ENCODE measurements around the gene FAM234A.

The FAM234A gene

GRCh38 chr16:281660-282255 is 47.1 kb downstream of the FAM234A start:
- DNase-seq (ENCODE audit: low read depth): no peak

GRCh38 chr16:282491-282890 is 47.9 kb downstream of the FAM234A start:
- DNase-seq (ENCODE audit: low read depth): no peak

- no peak for DNase-seq (ENCODE audit: low read depth)
These were observed 48.6 kb downstream of the FAM234A start, which contains the start of gene PDIA2 for GRCh38 chr16:283033-283805. PDIA2 (plus strand) TSS chr16:283164; CDS start chr16:283170, 6 bp downstream.

GRCh38 chr16:284204-285120 is 49.8 kb downstream of the FAM234A start:
- DNase-seq (ENCODE audit: low read depth): no peak

- no peak for DNase-seq (ENCODE audit: low read depth)
These were observed 50.8 kb downstream of the FAM234A start for GRCh38 chr16:285146-286055.

GRCh38 chr16:286491-287297 is 52.1 kb downstream of the FAM234A start:
- no peak for DNase-seq (ENCODE audit: low read depth)

- no peak for DNase-seq (ENCODE audit: low read depth)
These were observed 52.7 kb downstream of the FAM234A start for GRCh38 chr16:287298-287811.

- no peak for DNase-seq (ENCODE audit: low read depth)
These were observed 53.6 kb downstream of the FAM234A start for GRCh38 chr16:287981-288920.

- no peak for DNase-seq (ENCODE audit: low read depth)
These were observed 54.9 kb downstream of the FAM234A start for GRCh38 chr16:289395-289997.

GRCh38 chr16:290015-290680 is 55.5 kb downstream of the FAM234A start:
- DNase-seq (ENCODE audit: low read depth): no peak

GRCh38 chr16:290681-291405 is 56.2 kb downstream of the FAM234A start:
- no peak for DNase-seq (ENCODE audit: low read depth)

GRCh38 chr16:291539-291938 is 56.9 kb downstream of the FAM234A start:
- DNase-seq (ENCODE audit: low read depth): no peak

- no peak for DNase-seq (ENCODE audit: low read depth)
These were observed 58.6 kb downstream of the FAM234A start for GRCh38 chr16:293043-293775.

GRCh38 chr16:296276-296675 is 61.7 kb downstream of the FAM234A start:
- DNase-seq (ENCODE audit: low read depth): no peak

- DNase-seq (ENCODE audit: low read depth): no peak
These were observed 62.3 kb downstream of the FAM234A start for GRCh38 chr16:296806-297510.

GRCh38 chr16:297832-298231 is 63.2 kb downstream of the FAM234A start:
- no peak for DNase-seq (ENCODE audit: low read depth)

Data from stimulated activated CD8-positive, alpha-beta memory T cell treated with anti-CD3 and anti-CD28 coated beads, Interleukin-15, amount 100 ng/mL, for 1 hour (primary cell).